Left kidney (tissue), 2 donors: ENCODE data around the gene TAF10. TPM values are rescaled to one million over a fixed set of nuclear protein-coding genes. Genes with fewer than 3 reads are reported as not detected.

Experiments used
- DNase-seq: peaks from one replicate; pipeline ENCODE4 v3.0.0-alpha.2; 2013
- polyA plus RNA-seq: library from polyadenylated mRNA; unstranded; fragments of 120-200 nt; gene quantifications from one replicate; pipeline ENCODE4 v1.2.1, GENCODE V29; 2013; ENCODE audit not compliant: insufficient read length

The TAF10 gene
- polyA plus RNA-seq, 1 donor = 67.1 TPM

DNA sequence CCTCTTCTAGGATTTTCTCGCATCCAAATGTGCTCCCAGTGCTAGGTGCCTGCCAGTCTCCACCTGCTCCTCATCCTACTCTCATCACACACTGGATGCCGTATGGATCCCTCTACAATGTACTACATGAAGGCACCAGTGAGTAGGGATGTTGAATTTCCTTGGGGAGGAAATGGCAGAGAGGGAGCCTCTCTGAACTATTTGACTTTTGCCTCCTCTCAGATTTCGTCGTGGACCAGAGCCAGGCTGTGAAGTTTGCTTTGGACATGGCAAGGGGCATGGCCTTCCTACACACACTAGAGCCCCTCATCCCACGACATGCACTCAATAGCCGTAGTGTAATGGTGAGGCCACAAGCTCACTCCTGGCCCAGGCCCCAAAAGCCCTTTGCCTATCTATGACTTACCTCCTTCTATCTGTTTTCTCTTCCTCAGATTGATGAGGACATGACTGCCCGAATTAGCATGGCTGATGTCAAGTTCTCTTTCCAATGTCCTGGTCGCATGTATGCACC lies 2.5 kb downstream of the TAF10 start:
- DNase-seq = no peak

DNA sequence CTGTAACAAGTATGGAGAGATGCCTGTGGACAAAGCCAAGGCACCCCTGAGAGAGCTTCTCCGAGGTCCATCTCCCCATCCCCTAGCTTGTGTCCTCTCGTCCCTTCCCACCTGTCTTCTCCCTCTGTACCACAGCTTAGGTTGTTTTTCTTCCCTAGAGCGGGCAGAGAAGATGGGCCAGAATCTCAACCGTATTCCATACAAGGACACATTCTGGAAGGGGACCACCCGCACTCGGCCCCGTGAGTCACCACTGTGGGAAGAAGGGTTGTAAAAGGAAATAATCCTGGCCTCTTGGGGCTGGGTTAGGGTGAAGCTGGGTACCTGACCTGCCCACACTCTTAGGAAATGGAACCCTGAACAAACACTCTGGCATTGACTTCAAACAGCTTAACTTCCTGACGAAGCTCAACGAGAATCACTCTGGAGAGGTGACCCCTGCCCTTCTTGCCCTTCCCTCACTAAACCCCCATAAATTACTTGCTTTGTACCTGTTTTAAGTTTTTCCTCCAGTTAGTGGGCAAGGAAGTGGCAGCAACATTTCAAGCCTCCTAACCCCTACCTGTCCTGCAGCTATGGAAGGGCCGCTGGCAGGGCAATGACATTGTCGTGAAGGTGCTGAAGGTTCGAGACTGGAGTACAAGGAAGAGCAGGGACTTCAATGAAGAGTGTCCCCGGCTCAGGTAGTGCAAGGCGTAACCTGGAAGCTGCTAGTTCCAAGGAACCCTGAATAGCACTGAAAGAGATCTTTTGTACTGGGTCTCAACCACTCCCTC lies 3.1 kb downstream of the TAF10 start:
- no peak for DNase-seq

DNA sequence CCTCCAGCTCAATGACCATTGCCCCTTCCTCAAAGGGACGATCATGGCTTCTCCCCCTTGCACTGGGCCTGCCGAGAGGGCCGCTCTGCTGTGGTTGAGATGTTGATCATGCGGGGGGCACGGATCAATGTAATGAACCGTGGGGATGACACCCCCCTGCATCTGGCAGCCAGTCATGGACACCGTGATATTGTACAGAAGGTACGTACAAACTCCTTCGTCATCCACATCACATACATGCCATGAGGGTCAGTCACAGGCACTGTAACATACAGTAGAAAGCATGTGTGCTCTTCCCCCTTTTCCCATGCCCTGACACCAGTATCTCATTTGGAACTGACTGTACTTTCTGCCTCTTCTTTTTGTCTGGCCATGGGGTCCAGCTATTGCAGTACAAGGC lies 4.0 kb downstream of the TAF10 start:
- no peak for DNase-seq

DNA sequence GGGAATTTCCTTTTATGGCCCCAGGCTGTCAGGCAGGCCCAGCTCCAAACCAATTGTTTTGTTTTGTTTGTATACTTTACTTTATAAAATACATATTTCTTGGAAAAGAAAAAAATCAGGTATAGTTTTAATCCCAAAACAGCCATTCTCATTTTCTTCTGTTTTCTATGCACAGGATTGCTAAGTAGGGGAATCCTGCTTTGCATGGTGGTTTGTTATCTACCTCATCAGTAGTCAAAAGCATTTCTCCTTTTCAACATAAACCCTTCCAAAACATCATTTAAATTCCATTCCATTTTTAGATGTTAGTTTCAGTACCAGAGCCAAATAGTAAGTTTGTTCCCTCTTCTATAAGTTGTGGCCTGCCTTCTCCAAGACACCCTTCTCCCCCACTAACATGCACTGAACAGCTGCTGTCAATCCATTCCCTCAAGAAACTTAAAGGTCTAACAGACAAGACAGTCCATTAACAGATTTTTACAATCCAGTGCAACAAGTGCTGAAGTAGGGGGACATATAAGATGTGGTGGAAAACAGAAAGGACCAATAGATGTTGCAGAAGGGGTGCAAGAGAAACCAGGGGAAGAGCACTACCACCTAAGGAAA lies 4.7 kb downstream of the TAF10 start:
- DNase-seq = no peak

DNA sequence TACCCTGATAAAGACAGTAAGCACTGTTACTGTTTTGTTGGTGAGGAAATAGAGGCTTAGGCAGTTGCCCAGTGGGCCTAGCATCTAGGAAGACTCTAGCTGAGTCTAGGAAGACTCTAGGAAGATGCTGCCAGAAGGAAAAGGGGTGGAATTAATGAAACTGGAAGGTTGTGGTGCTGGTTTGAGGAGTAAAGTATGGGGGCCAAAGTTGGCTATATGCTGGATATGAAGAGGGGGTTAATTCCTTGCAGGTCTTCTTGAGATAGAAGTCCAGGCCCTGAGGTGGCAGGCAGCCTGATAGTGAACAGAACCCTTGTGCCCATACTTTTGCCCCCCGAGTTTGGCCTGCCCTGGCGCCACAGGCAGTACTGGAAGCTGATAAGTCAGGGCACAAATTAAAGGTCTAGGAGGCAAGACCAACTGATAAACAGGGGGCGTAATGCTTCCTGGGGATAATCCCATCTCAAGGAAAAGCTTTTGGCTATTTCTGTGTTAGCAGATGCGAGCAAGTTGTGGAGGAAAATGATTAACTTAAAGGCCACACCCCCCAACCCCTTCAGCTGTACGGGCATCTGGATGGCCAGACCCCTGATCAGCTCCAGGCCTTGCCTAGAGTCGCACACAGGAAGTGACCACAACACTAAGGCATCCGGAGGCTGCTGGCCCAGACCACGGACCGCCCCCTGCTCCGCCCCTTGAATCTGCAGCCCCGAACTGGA lies 5.4 kb downstream of the TAF10 start:
- DNase-seq = peak; percentile 94

DNA sequence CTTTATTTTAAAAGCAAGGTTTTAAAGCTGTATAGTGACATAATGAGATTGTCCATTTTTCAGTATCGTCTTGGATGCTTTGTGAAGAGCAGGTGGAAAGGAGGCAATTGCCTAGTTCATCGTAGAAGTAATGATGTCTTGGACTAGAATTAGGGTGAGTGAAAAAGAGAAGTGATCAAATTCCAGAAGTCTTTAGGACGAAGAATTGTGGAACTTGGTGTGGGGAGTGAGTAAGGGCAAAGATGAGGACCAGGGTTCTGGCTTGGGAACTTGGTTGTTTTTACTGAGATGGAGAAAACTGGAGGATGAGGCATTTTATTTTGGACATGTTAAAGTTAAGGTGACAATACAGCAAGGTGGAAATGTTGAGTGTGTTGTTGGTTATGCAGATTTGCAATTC lies 7.2 kb downstream of the TAF10 start:
- DNase-seq = no peak

DNA sequence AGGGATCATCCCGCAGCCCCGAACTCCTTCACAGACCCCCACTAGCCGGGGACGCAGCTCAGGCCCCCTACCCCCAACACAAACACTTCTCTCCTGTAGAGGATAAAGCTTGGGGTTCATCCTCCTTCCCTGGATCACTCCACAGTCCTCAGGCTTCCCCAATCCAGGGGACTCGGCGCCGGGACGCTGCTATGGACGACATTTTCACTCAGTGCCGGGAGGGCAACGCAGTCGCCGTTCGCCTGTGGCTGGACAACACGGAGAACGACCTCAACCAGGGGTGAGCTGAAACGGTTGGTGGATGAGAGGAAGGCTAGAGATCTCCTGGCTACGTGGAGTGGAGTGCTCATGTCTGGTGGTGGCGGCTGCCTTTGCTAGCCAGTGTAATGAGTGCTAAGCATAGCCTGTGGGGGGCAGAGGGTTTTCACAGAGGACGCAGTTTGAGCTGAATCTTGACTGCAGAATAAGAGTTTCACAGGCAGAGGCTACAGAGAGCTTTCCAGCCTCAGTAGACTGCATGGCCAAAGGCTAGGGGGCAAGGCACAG lies 7.9 kb downstream of the TAF10 start:
- peak; percentile 72 for DNase-seq

DNA sequence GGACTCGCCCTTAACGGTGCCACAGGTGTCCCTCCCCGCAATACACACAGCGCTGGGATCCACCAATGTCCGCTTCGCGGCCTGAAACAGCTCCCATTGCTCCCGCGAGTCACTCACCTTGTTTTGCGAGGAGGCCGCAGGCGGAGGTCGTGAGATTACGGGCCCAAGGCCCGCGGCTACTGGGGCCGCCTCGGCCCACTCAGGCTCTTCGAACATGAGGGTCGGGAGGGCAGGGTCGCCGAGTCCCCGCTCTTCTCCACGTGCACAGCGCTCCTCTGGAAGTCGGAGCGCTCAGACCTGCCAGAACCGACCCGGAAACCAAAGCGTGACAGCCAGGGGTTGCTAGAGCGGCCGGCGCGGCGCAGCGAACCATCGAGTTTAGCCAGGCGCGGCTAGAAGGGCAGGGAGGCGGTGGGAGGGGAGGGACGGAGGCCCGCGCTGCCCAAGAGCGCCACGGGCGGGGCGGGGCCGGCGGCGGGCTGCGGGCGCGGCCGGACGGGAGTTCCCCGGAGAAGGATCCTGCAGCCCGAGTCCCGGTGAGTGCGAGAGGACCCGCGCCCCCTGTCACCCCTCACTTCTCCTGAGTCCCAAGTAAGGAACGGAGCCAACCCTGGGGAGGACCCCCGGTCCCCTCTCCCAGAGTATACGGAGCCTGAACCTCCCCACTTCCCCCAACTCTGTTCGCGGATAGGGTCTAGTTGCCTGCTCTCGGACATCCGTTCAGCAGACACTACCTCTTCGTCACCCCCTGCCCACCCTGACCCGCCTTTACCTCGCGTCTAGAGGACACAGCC lies 8.5 kb downstream of the TAF10 start, which contains the start of the genes ILK and RRP8:
Gene ILK, plus strand, starts transcription at position 488 of the 794 bp plus-strand sequence. CDS start 498 bp downstream, outside the sequence.
Gene RRP8, minus strand, starts transcription at position 330 of the 794 bp plus-strand sequence. Its CDS starts 114 bp downstream, at position 216.
- DNase-seq = peak; percentile 91

DNA sequence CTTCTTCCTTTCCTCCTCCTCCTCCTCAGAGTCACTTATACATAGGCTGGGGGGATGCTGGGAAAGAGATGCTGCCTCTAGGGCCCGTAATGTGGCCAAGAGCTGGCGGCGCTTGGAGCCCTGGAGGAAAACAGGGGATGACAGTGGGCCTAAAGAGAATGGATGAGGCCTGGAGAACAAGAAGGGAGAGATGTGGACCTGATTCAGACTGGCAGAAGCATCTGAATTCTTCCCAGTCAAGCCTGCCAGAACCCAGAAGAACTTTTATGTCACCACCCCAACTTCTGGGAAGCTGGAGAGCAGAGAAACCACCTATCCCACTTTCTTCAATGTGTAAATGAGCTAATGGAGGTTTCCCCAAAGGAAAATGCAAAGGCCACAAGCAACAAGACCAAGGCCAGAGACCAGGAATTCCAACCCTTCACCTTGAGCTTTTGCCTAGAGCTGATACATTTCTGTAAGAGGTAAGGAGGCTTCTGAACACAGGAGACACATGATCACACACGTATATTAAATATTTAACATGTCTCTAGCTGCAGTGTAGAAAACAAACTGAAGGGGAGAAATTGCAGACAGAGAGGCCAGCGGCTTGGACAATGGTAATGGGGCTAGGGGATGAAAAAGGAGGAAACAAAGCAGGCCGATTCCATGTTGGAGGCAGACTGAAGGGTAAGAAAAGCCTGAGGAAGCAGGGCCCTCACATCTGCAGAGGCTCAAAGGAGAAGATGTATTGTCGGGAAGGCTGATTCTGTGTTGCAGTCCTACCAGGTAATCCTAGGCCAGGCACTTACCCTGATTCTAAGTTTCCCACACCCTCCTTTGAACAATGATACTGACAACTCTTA lies 9.7 kb downstream of the TAF10 start:
- no peak for DNase-seq

DNA sequence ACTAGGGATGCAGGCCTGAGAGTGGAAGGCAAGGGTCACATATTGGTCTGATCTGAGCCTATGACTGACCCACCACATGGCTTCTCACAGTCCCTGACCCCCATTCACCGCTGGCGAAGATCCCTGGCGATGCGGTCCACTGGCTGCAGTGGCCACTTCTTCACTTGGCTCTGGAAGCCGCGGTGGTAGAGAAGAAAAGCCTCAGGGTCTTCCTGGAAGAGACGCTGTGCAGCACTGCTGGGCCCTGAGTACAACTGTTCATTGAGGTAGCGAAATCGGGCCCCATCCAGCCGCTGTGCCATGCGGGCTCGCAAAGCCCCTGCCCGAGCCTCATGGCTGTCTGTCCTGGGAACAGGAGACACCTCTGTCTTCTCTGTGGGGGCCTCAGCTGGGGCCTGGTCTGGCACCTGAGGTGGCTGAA lies 11.0 kb downstream of the TAF10 start:
- DNase-seq = no peak

DNA sequence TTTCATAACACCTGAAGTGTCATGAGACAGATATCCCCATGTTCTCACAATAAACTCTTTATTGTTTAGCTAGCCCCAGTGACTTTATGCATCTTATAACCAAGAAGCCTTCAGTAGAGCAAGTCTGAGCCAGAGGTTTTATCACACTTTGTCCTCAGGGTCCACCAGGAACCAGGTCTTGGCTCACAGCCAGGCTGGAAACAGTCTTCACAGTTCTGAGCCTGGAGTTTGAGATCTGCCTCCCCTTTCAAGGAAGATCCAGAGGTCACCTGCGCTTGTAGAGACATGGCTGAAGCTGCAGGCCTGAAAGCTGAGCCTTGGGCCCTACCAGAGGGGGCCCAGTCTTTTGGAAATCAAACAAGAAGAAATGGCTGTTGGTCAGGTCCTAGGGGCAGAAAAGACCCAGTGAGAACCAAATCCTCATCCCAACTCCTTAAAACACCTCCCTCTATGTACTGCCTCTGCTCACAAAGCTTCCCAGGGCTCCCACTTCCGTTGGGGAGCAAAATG lies 12.1 kb downstream of the TAF10 start:
- DNase-seq = no peak

DNA sequence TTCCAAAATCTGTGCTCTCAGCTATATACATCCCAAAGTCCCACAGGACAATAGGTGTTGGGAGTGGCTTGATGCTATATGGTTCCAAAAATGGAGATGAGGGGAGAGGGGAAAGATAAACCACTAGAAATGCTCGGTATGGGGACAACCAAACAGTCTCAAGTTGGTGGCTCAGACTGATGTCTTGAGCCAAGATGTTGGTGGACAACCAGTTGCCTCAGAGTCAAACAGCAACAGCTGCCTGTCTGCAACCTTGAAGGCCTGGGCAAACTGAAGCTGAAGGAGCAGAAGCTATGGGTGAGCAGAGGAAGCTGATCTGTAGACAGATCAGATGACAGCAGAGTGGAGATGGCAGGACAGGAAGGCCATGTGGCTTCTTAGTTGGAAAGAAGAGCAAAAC lies 12.6 kb downstream of the TAF10 start:
- DNase-seq = no peak

DNA sequence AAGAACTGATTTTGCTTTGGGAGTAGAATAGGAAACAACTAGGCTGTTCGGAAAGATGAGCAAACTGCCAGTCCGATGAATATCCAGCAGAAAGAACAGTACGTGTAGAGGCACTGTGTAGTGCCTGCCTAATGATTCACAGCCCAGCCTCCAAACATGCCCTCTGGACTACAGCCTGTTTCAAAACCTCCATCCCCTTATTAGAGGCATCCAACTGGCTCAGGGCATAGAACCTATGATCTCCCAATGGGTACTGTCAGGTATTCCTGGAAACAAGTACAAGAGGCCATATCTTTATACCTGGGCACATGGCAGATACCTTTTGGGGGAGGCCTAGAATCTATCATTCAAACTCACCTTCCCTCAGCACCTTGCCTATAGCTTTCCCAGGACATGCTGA lies 13.5 kb downstream of the TAF10 start:
- no peak for DNase-seq

DNA sequence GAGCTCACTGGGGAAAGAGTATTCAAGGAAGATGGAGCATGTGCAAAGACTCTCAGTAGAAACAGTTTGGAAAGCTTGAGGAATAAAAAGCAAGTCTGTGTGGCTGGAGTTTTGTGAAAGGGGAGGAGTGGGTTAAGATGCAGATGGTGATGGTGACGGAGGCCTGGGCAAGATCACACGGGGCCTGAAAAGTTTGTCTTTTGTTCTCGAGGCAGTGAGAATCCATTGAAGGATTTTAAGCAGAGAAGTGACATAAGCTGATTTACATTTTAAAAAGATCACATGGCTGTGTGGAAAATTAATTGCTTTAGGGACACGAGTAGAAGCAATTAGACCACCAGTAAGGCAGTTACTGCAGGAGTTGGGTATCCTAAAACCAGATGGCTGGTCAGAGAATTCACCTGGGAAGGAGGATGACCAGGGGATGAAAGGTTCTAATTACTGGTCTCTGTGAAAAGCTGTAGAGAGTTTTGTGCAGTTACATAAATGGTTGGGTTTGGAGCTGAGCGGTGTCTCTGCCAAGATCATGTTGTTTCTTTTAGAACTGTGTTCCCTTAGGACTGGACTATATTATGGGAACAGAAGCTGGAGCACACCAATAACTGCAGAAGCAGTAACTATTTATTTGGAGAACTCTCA lies 15.7 kb downstream of the TAF10 start:
- no peak for DNase-seq

DNA sequence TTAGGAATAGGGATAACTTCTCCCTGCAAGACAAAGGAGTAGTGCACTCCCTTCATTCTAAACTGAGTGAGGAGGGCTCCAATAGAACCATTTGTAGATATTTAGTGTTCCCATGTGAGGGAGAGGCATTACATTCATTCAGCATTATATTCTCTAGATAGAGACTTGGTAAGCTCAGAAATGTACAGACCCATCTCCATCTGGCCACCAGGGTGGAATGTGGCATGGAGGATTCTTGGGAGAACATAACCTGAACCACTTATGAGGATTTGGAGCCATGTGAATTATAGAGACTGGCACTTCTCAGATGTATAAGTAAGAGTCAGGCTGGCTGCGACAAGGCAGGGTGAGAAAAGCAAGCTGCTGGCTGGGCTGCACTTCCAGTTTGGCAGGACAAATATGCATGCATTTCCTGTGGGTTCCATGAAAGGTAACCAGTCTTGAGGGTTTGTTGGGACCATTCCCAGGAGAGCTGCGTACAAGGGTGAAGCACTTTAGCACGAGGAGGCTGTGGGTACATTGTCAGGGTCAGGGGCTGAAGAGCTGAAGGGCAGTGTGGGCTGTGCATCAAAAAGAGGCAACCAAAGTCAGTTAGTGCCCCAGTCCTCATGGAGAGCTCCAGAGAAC lies 17.8 kb downstream of the TAF10 start:
- DNase-seq = no peak

DNA sequence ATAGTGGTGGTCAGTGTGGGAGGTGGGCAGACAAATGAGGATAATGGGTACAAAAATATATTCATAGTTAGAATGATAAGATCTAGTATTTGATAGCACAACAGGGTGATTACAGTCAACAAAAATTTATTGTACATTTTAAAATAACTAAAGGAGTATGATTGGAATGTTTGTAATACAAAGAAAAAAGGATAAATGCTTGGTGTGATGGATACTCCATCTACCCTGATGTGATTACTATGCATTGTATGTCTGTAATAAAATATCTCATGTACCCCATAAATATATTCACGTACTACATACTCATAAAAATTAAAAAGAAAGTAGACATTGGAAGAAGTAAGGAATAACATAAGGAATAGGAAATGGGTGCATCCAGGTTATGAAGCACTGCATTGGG lies 24.0 kb downstream of the TAF10 start:
- DNase-seq = no peak

DNA sequence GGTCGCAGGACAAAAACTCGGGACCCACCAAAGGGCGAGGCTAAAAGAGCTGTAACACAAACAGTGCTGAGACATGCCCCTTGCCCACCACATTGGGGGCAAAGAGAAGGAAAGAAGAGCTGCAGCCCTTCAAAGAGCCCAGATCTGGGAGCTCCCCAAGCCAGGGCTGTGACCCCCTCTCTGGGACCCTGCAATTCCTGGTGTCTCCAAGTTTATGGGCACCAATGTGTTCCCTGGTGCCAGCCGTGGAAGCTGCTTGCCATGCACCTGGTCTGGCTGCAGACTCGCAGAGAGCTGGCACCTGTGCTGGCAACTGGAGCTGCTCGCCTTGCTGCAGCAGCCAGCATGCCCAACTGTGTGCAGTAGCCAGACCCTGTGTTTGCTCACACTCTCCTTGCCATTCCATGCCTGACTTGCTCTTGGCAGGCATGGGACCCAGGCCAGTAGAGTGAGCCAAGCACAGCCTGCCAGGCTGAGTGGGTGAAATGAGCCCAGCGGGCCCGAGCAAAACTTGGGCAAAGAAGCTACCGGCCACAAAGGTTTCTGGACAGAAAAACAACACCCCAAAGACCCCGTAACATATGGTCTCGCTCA lies 24.6 kb downstream of the TAF10 start:
- no peak for DNase-seq

DNA sequence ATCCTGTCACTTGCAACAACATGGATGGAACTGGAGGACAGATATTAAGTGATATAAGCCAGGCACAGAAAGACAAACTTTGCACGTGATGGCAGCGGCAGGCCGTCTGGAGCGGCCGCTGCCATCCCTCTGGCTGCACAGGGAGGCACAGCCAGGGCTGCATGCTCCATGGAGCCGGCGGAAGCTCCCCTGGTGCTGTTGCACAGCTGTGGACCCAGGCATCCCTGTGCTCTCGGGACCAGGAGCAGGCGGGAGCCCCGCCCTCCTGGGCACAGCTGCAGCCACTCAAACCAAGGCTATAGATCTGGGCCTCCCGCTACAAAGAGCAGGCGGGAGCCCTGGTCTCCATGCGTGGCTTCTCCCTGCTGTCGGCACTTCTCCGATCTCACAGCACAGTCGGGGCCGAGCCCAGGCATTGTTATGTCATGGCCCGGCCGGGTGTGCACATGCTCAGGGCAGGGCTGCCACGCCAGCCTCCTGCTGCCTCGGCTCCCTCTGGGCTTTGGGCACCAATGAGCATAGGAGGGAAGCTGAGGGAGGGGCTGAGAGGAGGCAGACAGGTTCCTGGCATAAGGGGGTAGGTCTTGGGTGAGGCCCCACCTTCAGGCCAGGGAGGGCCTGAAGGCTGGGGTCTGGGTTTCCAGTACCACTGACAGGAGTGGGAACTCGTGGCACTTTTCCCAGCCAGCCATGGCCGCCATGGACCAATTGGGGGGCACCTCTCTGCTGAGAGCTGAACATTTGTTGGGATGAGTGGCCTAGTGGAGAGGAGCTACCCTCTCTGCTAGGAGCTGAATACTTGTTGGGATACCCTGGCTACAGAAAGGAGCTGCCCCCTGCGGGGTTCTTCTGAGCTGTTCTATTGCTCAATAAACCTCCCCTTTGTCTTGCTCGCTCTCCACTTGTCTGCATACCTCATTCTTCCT lies 25.3 kb downstream of the TAF10 start:
- no peak for DNase-seq
